Pulmonary artery endothelial cell (primary cell): Measurements from ENCODE around the gene UTS2R. TPM values are rescaled to one million over a fixed set of nuclear protein-coding genes. Genes with fewer than 3 reads are reported as not detected.

Experiments used
- total RNA-seq: library from RNA; depleted of rRNA; stranded (reverse); fragments of >200 nt; gene quantifications from 2 replicates; pipeline ENCODE4 v1.2.3, GENCODE V29; 2014

UTS2R gene
- total RNA-seq, 1 donor from 2014 or later, result not detected

Other genes starting within 250 kb of the UTS2R start
- 6.9 and 9.3 TPM in 2 replicates for gene CCDC57, start 158.9 kb upstream of the UTS2R start, total RNA-seq
- gene SLC16A3, start 142.7 kb upstream of the UTS2R start, total RNA-seq, result 101 and 137 TPM in 2 replicates
- 58.5 and 58.9 TPM in 2 replicates for gene CSNK1D, start 98.1 kb upstream of the UTS2R start, total RNA-seq
- not detected in 2 replicates for gene CD7, start 54.2 kb upstream of the UTS2R start, total RNA-seq
- gene SECTM1, start 38.0 kb upstream of the UTS2R start, total RNA-seq, result 2.0 and 4.4 TPM in 2 replicates
- 0.11 TPM in 1 of 2 replicates, not detected in the other for gene TEX19, start 12.5 kb upstream of the UTS2R start, total RNA-seq
- 9.6 and 11.3 TPM in 2 replicates for gene HEXD, start 46.6 kb downstream of the UTS2R start, total RNA-seq
- gene OGFOD3, start 46.8 kb downstream of the UTS2R start, total RNA-seq, result 32.4 and 36.7 TPM in 2 replicates
- gene CYBC1, start 79.0 kb downstream of the UTS2R start, total RNA-seq, result 44.8 and 52.4 TPM in 2 replicates
- gene NARF, start 87.0 kb downstream of the UTS2R start, total RNA-seq, result 43.7 and 51.4 TPM in 2 replicates
- gene FOXK2, start 148.0 kb downstream of the UTS2R start, total RNA-seq, result 29.7 and 31.6 TPM in 2 replicates